HG02981 (cell line): ENCODE results near the gene ONECUT3.

Experiments
- ATAC-seq: cut with Tn5 transposase; IDR thresholded peaks from one replicate; pipeline ENCODE4 v1.9.1; 2021; ENCODE audit warnings: mild to moderate bottlenecking, moderate library complexity; ENCODE audit not compliant: unreplicated experiment

ONECUT3 gene

DNA sequence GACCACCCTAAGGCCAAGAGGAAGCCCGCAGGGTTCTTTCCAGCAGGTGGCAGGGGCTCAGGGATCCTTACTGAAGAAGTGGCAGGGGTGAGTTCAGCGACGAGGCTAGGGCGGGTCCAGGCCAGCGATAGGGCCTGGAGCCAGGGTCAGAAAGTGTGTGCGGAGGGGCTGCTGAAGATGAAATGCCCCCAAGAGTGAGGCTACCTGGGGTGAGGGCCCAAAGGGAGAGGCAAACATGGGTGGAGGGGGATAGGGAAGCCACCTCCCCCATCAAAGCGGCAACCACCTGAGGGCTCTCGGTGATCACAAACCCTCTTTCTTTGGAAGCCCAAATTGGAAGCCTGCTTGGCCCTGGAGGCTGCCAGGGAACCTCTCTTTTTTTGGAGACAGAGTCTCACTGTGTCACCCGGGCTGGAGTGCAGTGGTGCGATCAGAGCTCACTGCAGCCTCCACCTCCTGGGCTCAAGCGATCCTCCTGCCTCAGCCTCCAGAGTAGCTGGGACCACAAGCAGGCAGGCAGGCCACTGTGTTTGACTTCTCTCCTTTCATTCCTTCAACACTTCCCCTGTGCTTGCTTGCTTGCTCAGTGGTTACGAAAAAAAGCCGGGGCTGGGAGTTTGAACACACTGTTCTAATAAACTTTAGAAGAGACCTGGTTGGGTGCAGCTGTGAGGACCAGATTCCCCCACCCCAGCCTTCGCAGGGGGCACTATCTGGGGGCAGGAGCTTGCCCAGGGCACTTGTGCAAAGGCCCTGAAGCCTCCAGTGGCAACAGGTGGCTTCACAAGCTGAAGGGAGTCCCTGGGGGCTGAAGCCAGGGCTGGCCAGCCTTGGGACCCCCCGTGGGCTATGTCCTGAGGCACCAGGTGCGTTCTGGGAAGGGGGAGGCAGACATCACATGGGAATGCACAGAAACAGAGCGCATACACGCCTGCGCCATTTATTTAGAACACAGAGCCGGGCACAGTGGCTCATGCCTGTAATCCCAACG, 60.2 kb downstream of the ONECUT3 start:
- no peak for ATAC-seq

DNA sequence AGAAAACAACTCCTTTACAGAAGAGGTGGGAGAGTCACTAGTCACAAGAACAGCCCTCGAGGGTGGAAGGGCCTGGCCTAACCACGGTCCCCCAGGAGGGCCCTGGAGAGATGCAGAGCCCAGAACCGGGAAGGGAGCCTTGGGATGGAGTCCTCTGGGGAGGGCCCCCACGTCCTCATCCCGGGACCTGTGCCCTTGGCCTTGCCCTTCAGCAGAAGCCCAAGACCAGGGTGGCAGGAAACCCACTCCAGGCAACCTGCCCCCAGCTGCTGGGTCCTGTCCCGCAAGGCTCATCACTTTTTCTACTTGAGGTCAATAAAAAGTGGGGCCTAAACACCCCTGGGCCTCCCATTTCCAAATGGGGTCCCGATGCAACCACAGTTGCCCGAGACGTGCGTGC, 61.1 kb downstream of the ONECUT3 start:
- ATAC-seq = no peak

DNA sequence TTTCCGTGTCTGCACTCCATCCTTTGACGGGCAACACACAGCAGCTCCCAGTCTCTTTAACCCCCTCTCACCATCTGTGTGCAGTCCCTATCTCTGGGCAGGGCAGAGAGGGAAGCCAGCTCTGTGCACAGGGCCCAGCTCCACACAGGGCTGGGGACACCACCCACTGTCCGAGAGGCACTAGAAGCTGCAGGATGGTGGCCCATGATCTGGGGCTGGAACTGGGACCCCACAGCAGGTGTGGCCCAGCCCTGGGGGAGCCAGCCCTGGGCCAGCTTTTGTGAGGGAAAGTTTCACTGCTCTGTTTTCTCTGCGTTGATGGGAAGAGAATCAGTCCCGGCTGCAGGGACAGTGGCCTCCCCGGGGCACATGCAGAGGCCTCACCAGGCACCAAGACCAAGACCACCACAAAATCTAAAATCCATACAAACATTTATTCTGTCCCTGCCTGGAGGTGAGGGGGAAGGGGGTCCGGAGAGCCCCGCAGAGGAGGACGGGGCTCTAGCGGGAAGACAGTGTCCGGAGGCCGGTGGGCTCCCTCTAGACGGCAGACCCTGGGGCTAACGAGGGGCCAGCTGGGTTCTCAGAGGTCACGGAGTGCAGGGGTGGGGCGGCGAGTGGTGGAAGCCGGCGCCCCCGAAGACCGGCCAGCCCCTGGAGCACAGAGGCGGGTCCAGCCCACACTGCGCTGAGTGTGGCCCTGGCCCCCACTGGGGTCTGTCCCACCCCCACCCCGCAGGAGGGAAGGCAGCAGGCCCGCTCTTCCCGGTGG, 61.7 kb downstream of the ONECUT3 start:
- no peak for ATAC-seq

DNA sequence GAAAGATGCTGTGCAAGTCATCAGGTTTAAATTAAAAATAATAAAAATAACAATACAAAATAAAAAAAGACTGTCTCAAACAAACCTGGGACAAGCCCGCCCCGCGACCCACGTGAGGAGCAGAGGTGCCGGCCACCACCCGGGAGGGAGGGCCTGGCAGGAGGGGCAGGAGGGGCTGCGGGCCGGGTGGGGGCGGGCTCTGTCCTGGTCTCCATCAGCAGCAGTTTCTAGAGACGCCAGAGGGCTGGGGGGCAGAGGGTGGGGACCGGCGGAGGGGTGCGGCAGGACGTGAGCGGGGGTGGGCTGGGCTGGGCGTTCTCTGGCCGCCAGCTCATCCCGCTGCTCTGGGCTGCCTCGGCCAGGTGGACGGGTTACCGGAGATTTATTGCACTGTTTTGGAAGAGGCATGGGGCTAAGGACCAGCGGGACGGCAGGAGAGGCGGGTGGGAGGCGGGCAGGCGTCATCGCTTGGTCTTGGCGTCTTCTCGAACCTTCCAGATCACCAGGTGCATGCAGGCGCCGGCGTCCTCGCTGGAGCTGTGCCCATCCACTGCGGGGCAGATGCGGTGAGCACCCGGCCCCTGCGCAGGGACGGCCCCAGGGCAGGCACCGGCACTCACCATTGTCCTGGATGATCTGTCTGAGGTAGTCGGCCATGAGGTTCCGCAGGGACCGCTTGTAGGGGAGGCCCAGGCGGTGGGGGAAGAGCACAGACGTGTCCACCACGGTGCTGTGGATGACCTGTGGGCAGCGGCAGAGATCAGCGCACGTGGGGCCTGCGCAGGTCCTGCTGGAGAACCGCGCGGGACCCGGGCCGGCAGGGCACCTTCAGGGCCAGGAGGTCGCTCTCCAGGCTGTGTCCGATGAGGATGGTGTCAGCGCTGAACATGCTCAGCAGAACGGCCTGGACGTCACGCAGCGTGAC, 62.6 kb downstream of the ONECUT3 start:
- ATAC-seq = no peak

DNA sequence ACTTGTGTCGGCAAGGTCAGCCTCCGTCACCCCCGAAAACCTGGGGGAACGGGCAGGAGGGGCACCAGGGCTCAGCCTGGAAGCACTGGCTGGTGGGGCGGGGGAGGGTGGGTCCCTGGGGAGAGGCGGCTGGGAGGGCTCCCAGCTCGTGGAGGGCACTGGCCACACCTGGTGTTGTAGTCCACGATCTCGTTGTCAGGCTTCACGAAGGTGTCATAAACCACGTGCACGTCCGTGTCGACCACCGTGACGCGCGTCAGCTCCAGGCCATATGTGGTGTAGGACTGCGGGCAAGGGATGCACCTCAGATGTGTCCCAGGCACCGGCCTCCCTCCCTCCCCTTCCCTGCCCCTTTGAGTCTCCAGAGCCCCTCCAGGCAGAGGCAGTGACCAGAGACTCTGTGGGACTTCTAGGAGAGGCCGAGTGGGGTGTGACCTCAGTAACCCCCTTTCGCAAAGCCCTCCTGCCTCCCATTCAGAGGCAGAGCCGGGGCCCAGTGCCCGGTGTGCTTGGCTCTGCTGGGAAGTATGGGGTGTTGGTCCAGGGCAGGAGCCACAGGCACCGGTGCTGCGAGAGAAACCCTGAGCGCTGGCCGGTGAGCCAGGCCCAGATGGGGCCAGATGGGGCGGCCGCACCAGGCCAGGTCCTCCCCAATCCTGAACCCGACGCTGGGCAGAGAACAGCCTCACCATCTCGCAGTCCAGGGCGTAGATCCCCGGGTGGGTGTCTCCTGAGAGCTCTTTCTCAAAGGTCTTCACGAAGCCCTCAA, 63.4 kb downstream of the ONECUT3 start:
- no peak for ATAC-seq

DNA sequence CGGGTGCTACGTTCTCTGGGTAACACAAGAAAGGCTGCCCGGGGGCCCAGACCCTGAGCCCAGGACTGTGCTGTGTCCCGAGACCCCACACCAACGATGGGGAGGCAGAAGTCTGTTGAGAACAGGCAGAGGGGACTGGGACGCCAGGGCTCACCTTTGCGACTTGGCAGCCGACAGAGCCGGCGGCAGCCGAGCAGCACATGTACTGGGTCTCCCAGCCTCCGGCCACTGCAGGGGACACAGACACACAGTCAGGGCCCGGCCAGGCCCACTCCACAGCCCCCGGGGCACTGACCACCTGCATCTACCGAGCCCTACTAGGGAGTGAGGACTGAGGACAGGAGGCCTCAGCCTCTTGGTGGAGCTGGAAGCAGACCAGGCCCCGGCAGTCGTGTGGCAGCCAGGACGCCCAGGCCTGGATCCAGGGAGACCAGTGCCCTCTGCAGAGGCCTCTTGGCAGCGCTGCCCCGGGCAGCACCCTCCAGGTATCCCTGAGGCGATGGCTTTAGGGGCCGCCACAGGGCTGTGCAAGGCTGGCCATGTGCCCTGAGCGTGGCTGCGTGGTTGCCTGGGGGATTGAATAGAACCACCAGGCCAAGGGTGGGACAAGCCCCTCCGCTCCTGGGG, 64.4 kb downstream of the ONECUT3 start:
- ATAC-seq = no peak

DNA sequence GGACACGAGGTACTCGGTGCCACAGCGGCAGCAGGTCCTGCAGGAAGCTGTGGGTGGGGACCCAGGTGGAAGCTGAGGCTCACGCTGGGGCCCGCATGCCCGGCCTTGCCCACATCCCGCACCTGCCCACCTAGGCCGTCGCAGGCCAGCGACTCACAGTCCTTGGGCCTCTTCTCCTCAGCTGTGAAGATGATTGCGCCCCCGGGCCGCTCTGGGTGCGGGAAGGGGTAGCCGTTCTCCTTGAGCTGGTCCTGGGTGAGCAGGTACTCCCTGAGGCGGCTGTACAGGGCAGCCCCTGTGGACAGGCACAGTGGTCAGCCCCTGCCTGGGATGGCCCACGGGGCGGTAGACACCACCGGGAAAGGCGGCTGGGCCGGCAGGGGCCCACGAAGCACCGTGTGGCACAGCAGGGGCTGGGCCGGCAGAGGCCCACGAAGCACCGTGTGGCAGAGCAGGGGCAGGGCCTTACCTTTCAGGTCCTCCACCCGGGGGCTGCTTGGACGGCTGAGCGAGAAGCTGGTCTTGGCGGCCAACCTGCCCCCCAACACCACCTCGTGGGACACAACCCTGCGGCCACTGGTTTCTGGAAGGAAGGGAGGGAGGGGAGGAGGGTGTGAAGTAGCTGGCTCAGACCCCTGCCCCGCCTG, 65.4 kb downstream of the ONECUT3 start:
- no peak for ATAC-seq

DNA sequence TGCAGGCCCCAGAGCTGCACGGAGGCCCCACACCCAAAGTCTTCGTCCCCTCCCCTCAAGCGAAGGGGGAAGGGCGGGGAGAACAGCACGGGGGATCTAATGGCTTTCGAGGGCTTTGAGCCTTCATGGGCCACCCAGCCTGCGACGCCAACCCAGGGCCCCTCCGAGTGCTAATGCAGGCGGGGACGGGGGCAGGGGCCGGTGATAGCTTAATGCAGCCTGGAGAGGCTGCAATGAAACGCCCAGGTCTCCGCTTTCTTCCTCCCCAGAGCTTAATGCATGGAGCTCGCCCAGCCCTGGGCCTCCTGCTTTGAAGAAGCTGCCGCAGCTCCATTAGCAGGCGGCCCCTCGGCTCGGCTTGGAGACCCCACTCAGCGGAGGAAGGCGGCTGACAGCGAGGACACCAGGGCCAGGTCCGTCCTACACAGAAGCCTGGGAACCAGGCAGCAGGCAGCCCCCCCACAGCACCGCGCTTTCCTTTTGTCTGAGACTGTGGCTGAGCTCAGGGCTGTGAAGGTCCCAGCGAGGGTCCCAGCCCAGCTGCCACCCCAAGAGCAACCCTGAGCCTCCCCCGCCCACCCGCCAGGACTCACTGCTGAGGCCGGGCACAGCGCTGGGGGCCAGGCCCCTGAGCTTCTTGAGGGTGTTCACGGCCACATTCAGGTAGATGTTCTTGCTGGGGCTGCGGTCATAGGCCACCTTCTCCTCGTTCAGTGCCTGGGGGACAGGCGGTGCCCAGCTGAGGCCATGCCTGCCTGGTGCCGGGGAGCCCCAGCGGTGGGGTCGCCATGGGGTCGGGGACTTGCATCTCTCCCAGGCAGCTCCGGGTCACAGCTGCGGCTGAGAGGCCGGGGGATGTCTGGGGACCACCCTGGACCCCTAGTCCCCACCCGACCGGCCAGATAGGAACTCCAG, 66.3 kb downstream of the ONECUT3 start:
- no peak for ATAC-seq

DNA sequence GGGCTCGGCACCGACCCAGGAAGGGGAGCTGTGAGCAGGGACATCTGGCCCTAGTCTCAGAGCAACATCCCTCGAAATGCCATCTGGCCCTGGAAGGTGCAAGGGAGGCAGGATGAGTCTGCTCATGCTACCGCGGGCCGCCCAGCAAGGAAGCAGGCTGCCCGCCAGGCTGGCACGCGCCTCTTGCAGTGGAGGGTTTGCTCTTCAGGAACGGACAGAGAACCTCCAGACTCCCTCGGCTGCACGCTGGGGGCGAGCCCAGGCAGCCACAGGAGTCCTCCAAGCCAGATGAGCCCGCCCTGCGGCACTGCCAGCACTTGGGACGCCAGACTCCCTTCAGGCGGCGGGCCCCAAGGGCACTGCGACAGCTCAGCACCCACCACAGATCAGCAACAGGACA, 68.9 kb downstream of the ONECUT3 start:
- ATAC-seq = no peak

DNA sequence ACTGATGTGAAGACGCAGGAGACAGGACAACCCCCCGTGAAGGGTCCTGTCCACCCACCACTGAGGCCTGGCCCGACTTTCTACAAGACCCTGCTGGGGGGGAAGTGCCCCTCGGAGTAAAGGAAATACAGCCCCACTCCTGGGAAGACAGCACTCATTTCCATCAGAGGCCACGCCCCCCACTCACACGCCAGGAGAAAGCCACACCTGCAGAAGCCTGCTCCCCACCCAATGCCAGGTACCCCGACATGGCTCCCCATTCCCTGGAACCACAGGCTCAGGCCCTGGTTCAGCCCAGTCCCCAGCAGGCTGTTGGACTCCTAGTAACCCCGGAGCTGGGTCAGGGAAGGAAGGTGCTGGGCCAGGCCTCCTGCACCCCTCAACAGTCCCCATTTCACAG, 69.7 kb downstream of the ONECUT3 start:
- ATAC-seq = no peak

DNA sequence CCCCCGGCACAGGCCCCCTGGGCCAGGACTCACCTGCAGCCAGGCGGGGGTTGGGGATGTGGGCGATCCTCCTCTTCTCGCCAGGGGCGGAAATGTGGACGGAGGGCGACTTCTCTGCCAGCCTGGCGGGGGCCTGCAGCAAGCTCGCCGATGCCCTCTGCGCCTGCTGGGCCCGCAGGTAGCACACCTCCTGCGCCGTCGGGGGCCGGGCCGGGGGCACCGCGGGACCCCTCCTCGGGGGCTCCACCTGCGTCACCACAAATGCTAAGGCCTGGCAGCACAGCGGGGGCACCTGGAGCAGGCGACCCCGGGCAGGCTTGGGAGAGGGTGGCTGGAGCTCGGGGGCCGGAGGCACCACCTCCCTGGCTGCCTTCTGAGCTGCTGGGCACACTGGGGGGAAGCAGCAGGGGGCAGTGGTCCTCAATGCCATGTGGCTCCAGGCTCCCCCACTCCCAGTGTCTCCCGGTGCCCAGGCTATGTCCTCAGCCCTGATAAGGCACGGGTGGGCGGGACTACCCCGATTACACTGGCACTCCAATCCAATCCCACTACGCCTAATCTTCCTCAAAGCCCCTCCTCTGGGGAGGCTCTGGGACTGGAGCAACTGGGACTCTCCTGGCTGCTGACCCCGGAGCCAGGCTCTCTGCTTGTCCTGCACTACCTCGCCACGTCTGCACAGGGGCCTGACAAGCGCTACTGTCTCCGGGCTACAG, 70.4 kb downstream of the ONECUT3 start:
- ATAC-seq = no peak

DNA sequence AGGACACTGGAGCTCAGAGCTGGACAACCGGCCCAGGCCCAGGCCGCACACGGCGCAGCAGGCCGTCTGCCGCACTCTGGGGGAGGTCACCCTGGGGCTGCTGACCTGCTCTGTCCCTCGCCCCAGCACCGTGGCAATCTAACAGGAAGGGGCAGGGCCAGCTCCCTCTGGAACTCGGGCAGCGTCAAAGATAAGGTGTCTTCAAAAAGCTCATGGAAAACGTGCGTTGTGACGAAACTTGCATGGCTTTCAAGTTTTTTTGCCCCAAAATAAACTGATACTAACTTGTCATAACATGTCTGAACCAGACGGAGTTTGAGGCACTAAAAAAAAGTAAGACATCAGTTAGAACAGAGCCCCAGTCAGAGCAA, 70.9 kb downstream of the ONECUT3 start:
- ATAC-seq = no peak

DNA sequence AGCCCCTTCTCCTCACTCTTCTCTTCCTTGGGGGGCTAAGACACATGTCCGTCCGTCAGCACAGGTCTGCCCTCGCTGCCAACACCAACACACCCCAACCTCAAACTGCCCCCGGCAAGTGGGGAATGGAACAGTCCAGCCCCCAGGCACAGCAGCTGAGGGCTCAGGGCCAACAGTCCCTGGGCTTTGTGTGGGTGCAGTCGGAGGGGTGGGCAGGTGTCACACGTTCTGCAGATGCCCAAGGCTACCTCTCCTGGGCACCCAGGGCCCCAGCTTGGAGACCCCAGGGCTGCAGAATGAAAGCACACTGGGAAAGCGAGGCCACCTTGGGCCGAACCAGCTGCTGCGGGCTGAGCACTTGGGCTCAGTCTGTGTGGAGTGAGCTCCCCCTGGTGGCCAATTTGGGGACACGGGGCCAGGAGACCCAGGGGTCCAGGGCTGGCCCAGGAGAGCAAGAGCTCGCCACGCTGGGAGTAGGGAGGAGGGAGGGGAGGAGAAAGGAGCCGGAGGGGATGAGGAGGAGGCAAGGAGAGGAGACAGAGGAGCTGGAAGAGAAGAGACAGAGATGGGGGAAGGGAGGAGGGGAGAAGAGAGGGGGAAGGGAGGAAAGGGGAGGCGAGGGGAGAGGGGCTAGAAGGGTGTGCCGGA, 72.7 kb downstream of the ONECUT3 start:
- ATAC-seq = no peak

DNA sequence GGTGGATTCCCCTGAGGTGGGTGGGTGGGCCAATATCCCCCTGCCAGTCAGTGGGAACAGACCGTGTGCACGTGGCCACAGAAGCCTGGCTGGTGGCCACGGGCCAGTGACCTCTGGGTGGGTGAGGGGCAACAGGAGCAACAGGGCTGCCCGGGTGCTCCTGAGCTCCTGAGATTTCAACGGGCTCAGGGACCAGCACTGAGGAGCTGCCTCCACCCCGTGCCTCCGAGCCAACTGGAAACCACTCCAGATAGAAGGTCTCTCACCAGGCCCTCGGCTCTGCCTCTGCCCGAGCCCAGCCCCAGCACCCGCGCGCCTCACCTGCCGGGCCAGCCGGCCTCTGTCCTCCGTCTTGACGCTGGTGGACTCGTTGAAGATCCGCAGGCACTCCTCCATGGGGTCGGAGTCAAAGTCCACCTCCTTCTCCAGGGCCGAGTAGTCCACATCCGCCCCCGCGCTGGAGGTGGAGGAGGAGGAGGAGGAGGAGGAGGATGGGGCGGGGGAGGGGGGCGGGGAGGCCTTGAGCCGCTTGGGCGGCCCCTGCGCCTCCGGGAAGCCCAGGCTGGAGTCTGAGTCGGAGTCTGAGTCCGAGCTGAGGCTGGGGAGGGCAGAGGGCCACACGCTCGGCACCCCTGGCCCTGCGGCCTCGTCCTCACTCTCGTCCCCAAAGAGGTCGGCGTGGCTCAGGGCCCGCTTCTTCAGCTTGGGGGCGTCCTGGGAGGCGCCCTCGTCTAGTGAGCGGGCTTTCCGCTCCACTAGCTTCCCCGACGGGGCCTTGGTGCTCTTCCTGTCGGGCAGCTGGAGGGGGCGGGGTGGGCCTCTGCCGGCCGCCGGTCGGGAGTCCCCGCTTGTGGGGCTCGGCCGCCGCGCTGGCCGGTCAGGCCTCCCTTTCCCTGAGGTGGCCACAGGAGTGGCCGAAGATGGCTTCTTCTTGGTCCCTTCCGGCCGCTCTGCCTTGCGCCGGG, 73.5 kb downstream of the ONECUT3 start:
- ATAC-seq = no peak

DNA sequence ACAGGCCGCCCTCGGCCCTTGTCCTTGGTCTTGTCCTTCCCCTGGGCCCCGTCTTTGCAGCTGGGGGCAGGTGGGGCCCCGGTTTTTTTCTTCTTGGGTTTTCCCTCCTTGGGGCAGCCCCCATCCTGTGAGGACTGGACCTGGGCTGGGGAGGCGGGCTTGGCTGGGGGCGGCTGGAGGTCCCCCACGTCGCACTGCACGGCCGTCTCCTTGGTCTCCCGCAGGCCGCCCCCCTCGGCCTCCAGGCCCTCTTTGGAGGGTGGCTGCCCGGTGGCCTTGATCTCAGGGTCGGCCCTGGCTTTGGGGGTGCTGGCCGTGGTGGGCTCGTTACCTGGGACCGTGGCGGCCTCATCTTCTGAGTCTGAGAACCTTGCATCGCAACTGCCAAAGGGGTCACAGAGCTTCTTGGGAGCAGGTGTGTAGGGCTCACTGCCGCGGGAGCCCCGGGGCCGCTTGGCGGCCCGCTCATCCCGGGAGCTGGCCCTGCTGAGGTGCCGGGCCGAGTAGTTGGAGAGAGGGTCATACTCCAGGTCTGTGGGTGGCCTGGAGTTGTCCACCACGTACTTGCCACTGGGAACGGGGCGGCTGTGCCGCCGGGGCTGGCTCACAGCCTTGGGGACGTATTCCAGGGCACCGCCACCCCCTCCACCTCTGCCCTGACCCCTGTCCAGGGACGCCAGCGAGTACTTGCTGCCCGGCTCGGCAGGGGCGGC, 74.4 kb downstream of the ONECUT3 start:
- ATAC-seq = no peak
